IMR-90 (cell line): Measurements from ENCODE around the gene BTBD9. TPM values are rescaled to one million over a fixed set of nuclear protein-coding genes. Genes with fewer than 3 reads are reported as not detected.

Experiments
- ATAC-seq: fragments of 200-7000 bp; cut with Tn5 transposase; 2 replicates; pipeline ENCODE4 v1.9.1; 2020; ENCODE audit warnings: low read depth, mild to moderate bottlenecking, moderate library complexity
- BruUV-seq: library from RNA; stranded (reverse); fragments of 400-500 nt; replicated peaks from 2 replicates; lab custom pipeline; 2021; lab: Mats Ljungman, UMichigan
- CTCF ChIA-PET: fragments of 300-600 bp; formaldehyde crosslinking; extraction: SDS; loops from one replicate; lab custom pipeline; 2021; ENCODE audit warnings: antibody characterized with exemption; lab: Yijun Ruan, JAX
- POLR2A ChIA-PET: fragments of 300-600 bp; sonication (Branson Sonifier 250); formaldehyde crosslinking; loops from one replicate; lab custom pipeline; 2022; ENCODE audit warnings: antibody characterized with exemption; ENCODE audit not compliant: unreplicated experiment; lab: Charles Lee
- DNase-seq: peaks from one replicate; pipeline ENCODE4 v3.0.0; 2013
- H2AFZ ChIP-seq: replicated peaks from 2 replicates; pipeline ENCODE3; 2013; ENCODE audit warnings: low read length, mild to moderate bottlenecking; ENCODE audit not compliant: poor library complexity
- H2AK5ac ChIP-seq: 2 replicates; pipeline ENCODE4 v1.6.1; 2013; ENCODE audit warnings: low read depth, low read length, inconsistent platforms
- H2AK9ac ChIP-seq: replicated peaks from 2 replicates; pipeline ENCODE3; 2013; ENCODE audit warnings: mild to moderate bottlenecking, low read depth, low read length, moderate library complexity; ENCODE audit not compliant: poor library complexity
- H2BK120ac ChIP-seq: 2 replicates; pipeline ENCODE4 v1.6.1; 2013; ENCODE audit warnings: low read depth, low read length, inconsistent platforms
- H2BK15ac ChIP-seq: 3 replicates; pipeline ENCODE4 v1.6.1; 2013; ENCODE audit warnings: low read depth, low read length, inconsistent platforms
- H2BK20ac ChIP-seq: 2 replicates; pipeline ENCODE4 v1.6.1; 2013; ENCODE audit warnings: low read depth, mild to moderate bottlenecking, inconsistent platforms, low read length, moderate library complexity
- H2BK5ac ChIP-seq: 2 replicates; pipeline ENCODE4 v1.6.1; 2013; ENCODE audit warnings: mild to moderate bottlenecking, low read depth, low read length, inconsistent platforms; ENCODE audit not compliant: poor library complexity, severe bottlenecking
- H3K14ac ChIP-seq: replicated peaks from 2 replicates; pipeline ENCODE4 v1.6.1; 2013; ENCODE audit warnings: low read depth, low read length, inconsistent platforms
- H3K18ac ChIP-seq: 2 replicates; pipeline ENCODE4 v1.6.1; 2013; ENCODE audit warnings: low read depth, low read length, control low read depth
- H3K23ac ChIP-seq: 2 replicates; pipeline ENCODE4 v1.6.1; 2013; ENCODE audit warnings: low read depth, low read length, inconsistent platforms
- H3K27ac ChIP-seq: 2 replicates; pipeline ENCODE4 v1.5.1; 2013; ENCODE audit warnings: mild to moderate bottlenecking, control low read depth, low read length; ENCODE audit not compliant: insufficient read depth
- H3K27me3 ChIP-seq: 2 replicates; pipeline ENCODE4 v1.6.1; 2013; ENCODE audit warnings: low read length; ENCODE audit not compliant: control insufficient read depth, insufficient read depth
- H3K36me3 ChIP-seq: 2 replicates; pipeline ENCODE4 v1.6.1; 2013; ENCODE audit warnings: low read length, mixed read lengths; ENCODE audit not compliant: control insufficient read depth, insufficient read depth
- H3K4ac ChIP-seq: 2 replicates; pipeline ENCODE4 v1.6.1; 2013; ENCODE audit warnings: low read depth, low read length, inconsistent platforms
- H3K4me1 ChIP-seq: 2 replicates; pipeline ENCODE4 v1.6.1; 2013; ENCODE audit warnings: low read length, mixed read lengths; ENCODE audit not compliant: control insufficient read depth, insufficient read depth
- H3K4me2 ChIP-seq: 2 replicates; pipeline ENCODE4 v1.6.1; 2013; ENCODE audit warnings: low read depth, mild to moderate bottlenecking, control low read depth, low read length, moderate library complexity
- H3K4me3 ChIP-seq: 2 replicates; pipeline ENCODE4 v1.5.1; 2013; ENCODE audit warnings: low read depth, mild to moderate bottlenecking, control low read depth, low read length, moderate library complexity; ENCODE audit not compliant: insufficient read depth
- H3K56ac ChIP-seq: 2 replicates; pipeline ENCODE4 v1.6.1; 2013; ENCODE audit warnings: low read length, inconsistent platforms; ENCODE audit not compliant: insufficient read depth; ENCODE audit errors: extremely low read depth
- H3K79me1 ChIP-seq, 2 experiments: 2 replicates each; pipeline ENCODE4 v1.6.1; 2013; ENCODE audit warnings: low read length in 2 of 2, inconsistent platforms in 1 of 2, low read depth in 1 of 2
- H3K9ac ChIP-seq: 2 replicates; pipeline ENCODE4 v1.6.1; 2013; ENCODE audit warnings: low read depth, low read length, control low read depth
- H3K9me1 ChIP-seq: 2 replicates; pipeline ENCODE4 v1.6.1; 2013; ENCODE audit warnings: low read length, inconsistent platforms; ENCODE audit not compliant: insufficient read depth
- H3K9me3 ChIP-seq: 2 replicates; pipeline ENCODE4 v1.6.1; 2013; ENCODE audit warnings: low read length; ENCODE audit not compliant: control insufficient read depth, insufficient read depth
- H4K20me1 ChIP-seq: 2 replicates; pipeline ENCODE4 v1.6.1; 2013; ENCODE audit warnings: low read length, inconsistent platforms; ENCODE audit not compliant: insufficient read depth
- H4K5ac ChIP-seq: 2 replicates; pipeline ENCODE4 v1.6.1; 2013; ENCODE audit warnings: mild to moderate bottlenecking, low read depth, low read length, control low read depth
- H4K8ac ChIP-seq, 2 experiments: 2 replicates each; pipeline ENCODE4 v1.6.1; 2013; ENCODE audit warnings: low read depth in 2 of 2, low read length in 2 of 2, control low read depth in 1 of 2, inconsistent platforms in 1 of 2
- H4K91ac ChIP-seq: 2 replicates; pipeline ENCODE4 v1.6.1; 2013; ENCODE audit warnings: low read depth, low read length, inconsistent platforms; ENCODE audit not compliant: insufficient read depth
- BHLHE40 ChIP-seq: fragments of 150-350 bp; IDR thresholded peaks from 2 replicates; pipeline ENCODE4 v1.6.1; 2016; ENCODE audit warnings: mild to moderate bottlenecking, low read depth, low read length
- CHD1 ChIP-seq: IDR thresholded peaks from 2 replicates; pipeline ENCODE4 v1.6.1; 2012; ENCODE audit warnings: low read depth, low read length, improper control_type of control experiment
- FOS ChIP-seq: fragments of 150-350 bp; IDR thresholded peaks from 2 replicates; pipeline ENCODE4 v1.6.1; 2016; ENCODE audit warnings: low read depth, low read length
- MAZ ChIP-seq: IDR thresholded peaks from 2 replicates; pipeline ENCODE4 v1.6.1; 2012; ENCODE audit warnings: low read depth, mild to moderate bottlenecking, low read length, improper control_type of control experiment, moderate library complexity, borderline replicate concordance
- USF2 ChIP-seq: fragments of 150-350 bp; IDR thresholded peaks from 2 replicates; pipeline ENCODE4 v1.6.1; 2017; ENCODE audit warnings: mild to moderate bottlenecking, antibody characterized with exemption, low read length, low read depth
- WGBS, 2 experiments: methylation state at CpG; one replicate each; pipeline versions ENCODE4 v1.1.5 to v1.1.7; 2013; ENCODE audit warnings: missing lambda C conversion rate in 2 of 2; ENCODE audit not compliant: insufficient read length in 1 of 2; ENCODE audit errors: extremely low coverage in 2 of 2; 5-methylcytosine and 5-hydroxymethylcytosine counted together
- dilution Hi-C: fragments of 300-500 bp; cut with HindIII; formaldehyde crosslinking; loops from one replicate; pipeline ENCODE4 v1.14.3; 2018; ENCODE audit warnings: low sequenced_read_pairs; ENCODE audit not compliant: unreplicated experiment
- in situ Hi-C: fragments of 300-500 bp; cut with MboI; formaldehyde crosslinking; loops from 3 replicates; pipeline ENCODE4 v1.14.3; 2019; ENCODE audit warnings: low sequenced_read_pairs, inconsistent platforms, mixed read lengths
- intact Hi-C: fragments of 100-400 bp; cut with micrococcal nuclease; formaldehyde crosslinking; loops from 2 replicates; pipeline ENCODE4 v1.10.0; 2022
- polyA plus RNA-seq, 3 experiments: library from polyadenylated mRNA; depleted of rRNA; stranded (reverse); fragments of >200 nt; gene quantifications; 2 replicates each; pipeline ENCODE4 v1.2.3, GENCODE V29; 2012; ENCODE audit warnings: low replicate concordance in 1 of 3
- total RNA-seq: library from RNA; depleted of rRNA; stranded (reverse); fragments of >200 nt; gene quantifications from 2 replicates; pipeline ENCODE4 v1.2.3, GENCODE V29; 2012

BTBD9 gene
- total and polyA plus RNA-seq, 2 of the 4 experiments (the other 2 are of a cell fraction), result 4.1 to 22.0 TPM

DNA sequence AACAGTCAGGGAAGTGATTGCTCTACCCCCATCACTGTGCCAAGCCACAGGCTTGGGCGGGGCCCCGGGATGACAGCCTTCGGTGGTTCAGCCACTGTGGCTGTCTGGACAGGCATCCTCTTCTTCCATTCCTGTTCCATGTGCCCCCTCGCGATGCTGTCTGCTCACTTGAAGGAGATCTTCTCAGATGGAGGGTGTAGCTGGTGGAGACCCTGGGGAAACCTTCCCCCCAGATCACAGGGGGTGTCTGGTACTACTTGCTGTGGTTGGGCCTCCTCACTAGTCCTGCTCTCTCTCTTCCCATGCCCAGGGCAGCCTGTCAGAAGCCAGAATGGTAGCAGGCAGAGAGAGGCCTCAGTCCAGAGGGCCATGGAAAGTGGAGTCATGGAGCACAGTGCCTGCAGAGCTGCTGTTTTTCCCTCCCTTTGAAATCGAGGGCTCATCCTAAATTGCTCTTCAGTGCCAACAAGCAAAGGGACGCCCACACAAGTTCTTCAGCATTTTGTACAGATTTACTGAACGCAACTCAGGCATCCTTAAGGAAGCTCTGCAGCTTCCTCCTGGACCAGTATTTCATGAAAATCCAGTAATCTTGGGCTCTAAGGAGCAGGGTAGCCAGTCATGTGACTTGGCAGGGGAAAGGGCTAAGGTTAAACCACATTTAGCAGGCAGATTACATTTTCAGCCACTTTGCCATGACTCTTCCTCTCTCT, 493.6 kb downstream of the BTBD9 start:
- H3K27me3 ChIP-seq, result no peaks in the 10 kb centered on the region
- H3K23ac ChIP-seq, result no peak overlapping the region
- no peak overlapping the region for H3K56ac ChIP-seq
- H3K79me1 ChIP-seq, result peaks cover 59 to 88% of the 10 kb centered on the region in 2 experiments
- H3K4ac ChIP-seq, result no peak overlapping the region
- no peak overlapping the region for H4K5ac ChIP-seq
- intact Hi-C loops, result loop anchor here (10.0 kb wide), 2 partner anchors 111 to 419 kb away; no protein-coding TSS in a partner anchor
- ATAC-seq (no peak), DNase-seq (peak; percentile 5)
- H3K18ac ChIP-seq, result no peak overlapping the region
- dilution Hi-C loops, result no loop called here
- TF ChIP-seq FOS (no peak), MAZ (no peak), USF2 (peak; percentile 22; the same call in 1 of the 2 replicates), BHLHE40 (0 out of 2 replicates have a peak, but pooled peaks have one; percentile 13), CHD1 (no peak)
- H4K20me1 ChIP-seq, result peaks cover 75% of the 10 kb centered on the region
- no CpG with 5 or more reads among the region's 8 CpGs for WGBS, 2 experiments
- CTCF ChIA-PET, result no interaction called here
- H3K9me1 ChIP-seq, result peaks cover 35% of the 10 kb centered on the region
- in situ Hi-C loops, result no loop called here
- H3K9me3 ChIP-seq, result no peaks in the 10 kb centered on the region
- peak overlapping the region; percentile 13 for H2AK9ac ChIP-seq
- H2BK15ac ChIP-seq, result no peak overlapping the region
- no peak overlapping the region for H3K4me2 ChIP-seq
- H3K14ac ChIP-seq, result peak overlapping the region; percentile 30; the same call in 1 of the 2 replicates
- no peak overlapping the region for H2AFZ ChIP-seq
- H3K27ac ChIP-seq, result no peak overlapping the region
- no peak overlapping the region for H2BK5ac ChIP-seq
- H4K91ac ChIP-seq, result no peak overlapping the region
- BruUV-seq, result no TSS peak
- POLR2A ChIA-PET, result no interaction called here
- peaks cover 5% of the 10 kb centered on the region; the same call in 1 of the 2 replicates for H3K36me3 ChIP-seq
- H3K4me1 ChIP-seq, result peaks cover 17% of the 10 kb centered on the region; the same call in 1 of the 2 replicates
- peak overlapping the region; percentile 32; the same call in 1 of the 2 replicates for H2AK5ac ChIP-seq
- no peak overlapping the region for H2BK120ac ChIP-seq
- H4K8ac ChIP-seq, result no peak overlapping the region
- H3K4me3 ChIP-seq, result no peak overlapping the region
- no peak overlapping the region for H3K9ac ChIP-seq
- H2BK20ac ChIP-seq, result no peak overlapping the region
